HFF-Myc (cell line): ENCODE measurements around the gene PDAP1.
A peak's percentile ranks its signal among the peaks of the same experiment; 100 is the strongest.

Source experiments
- DNase-seq: peaks from one replicate; pipeline ENCODE4 v3.0.0-alpha.2; 2011; ENCODE audit warnings: low read depth; ENCODE audit errors: extremely low read depth
- H3K4me3 ChIP-seq: replicated peaks from 2 replicates; pipeline ENCODE4 v1.5.1; 2011; ENCODE audit warnings: low read depth, mild to moderate bottlenecking, control low read depth, low read length
- CTCF ChIP-seq: IDR thresholded peaks from 2 replicates; pipeline ENCODE4 v1.5.1; 2012; ENCODE audit warnings: mild to moderate bottlenecking, low read depth, low read length, control low read depth; ENCODE audit errors: missing control alignments

The PDAP1 gene

GRCh38 chr7:99452541-99452940, 44.1 kb upstream of the PDAP1 start:
- H3K4me3 ChIP-seq = no peak overlapping the region
- no peak for DNase-seq
- TF ChIP-seq CTCF = no peak

- TF ChIP-seq CTCF = no peak
- no peak overlapping the region for H3K4me3 ChIP-seq
- DNase-seq = no peak
These were observed 43.5 kb upstream of the PDAP1 start for GRCh38 chr7:99451936-99452335.

GRCh38 chr7:99449326-99449725, 40.9 kb upstream of the PDAP1 start:
- H3K4me3 ChIP-seq = no peak overlapping the region
- DNase-seq = no peak
- TF ChIP-seq CTCF = no peak

GRCh38 chr7:99448855-99449254, 40.5 kb upstream of the PDAP1 start:
- no peak for TF ChIP-seq CTCF

GRCh38 chr7:99447943-99448342, 39.5 kb upstream of the PDAP1 start:
- no peak for TF ChIP-seq CTCF
- H3K4me3 ChIP-seq = no peak overlapping the region
- no peak for DNase-seq

More at GRCh38 chr7:99448855-99449254, 40.5 kb upstream of the PDAP1 start:
- H3K4me3 ChIP-seq = no peak overlapping the region
- no peak for DNase-seq

GRCh38 chr7:99446096-99446495, 37.7 kb upstream of the PDAP1 start:
- H3K4me3 ChIP-seq = no peak overlapping the region
- DNase-seq = no peak
- TF ChIP-seq CTCF = no peak

GRCh38 chr7:99440195-99440594, 31.8 kb upstream of the PDAP1 start:
- DNase-seq = no peak
- peak overlapping the region; percentile 91 for H3K4me3 ChIP-seq
- no peak for TF ChIP-seq CTCF
